HG02571 (cell line): ENCODE data around the gene TEX12.
"Not testable (repeated sequence)": the region's sequence is repeated elsewhere in the genome, so short reads cannot be mapped to it uniquely, and the experiment has no call there.

Experiments
- ATAC-seq: cut with Tn5 transposase; IDR thresholded peaks from one replicate; pipeline ENCODE4 v1.9.1; 2021; ENCODE audit warnings: mild to moderate bottlenecking, moderate library complexity; ENCODE audit not compliant: unreplicated experiment

Gene TEX12

GRCh38 chr11:112167145-112167544 is at the start of gene TEX12:
Gene TEX12 (plus strand): TSS chr11:112167372. CDS start chr11:112169269, 1,897 bp downstream.
- ATAC-seq: no peak

GRCh38 chr11:112118176-112118575 is 49.0 kb upstream of the TEX12 start:
- ATAC-seq: no peak

- ATAC-seq: no peak
Measured at GRCh38 chr11:112121981-112122615, 45.1 kb upstream of the TEX12 start.

GRCh38 chr11:112123129-112123528 is 44.0 kb upstream of the TEX12 start:
- ATAC-seq: no peak

- no peak for ATAC-seq
Measured at GRCh38 chr11:112127056-112127455, 40.1 kb upstream of the TEX12 start.

- ATAC-seq: no peak
Measured at GRCh38 chr11:112128483-112129121, 38.6 kb upstream of the TEX12 start.

GRCh38 chr11:112129656-112130055 is 37.5 kb upstream of the TEX12 start:
- ATAC-seq: no peak

- no peak for ATAC-seq
Measured at GRCh38 chr11:112132737-112133136, 34.4 kb upstream of the TEX12 start.

GRCh38 chr11:112134473-112134872 is 32.7 kb upstream of the TEX12 start:
- ATAC-seq: no peak

GRCh38 chr11:112143597-112143996 is 23.6 kb upstream of the TEX12 start:
- ATAC-seq: no peak

GRCh38 chr11:112150517-112150916 is 16.7 kb upstream of the TEX12 start:
- ATAC-seq: no peak

- no peak for ATAC-seq
Measured at GRCh38 chr11:112156153-112156955, 10.8 kb upstream of the TEX12 start.

- ATAC-seq: no peak
Measured at GRCh38 chr11:112156956-112157766, 10.0 kb upstream of the TEX12 start.

GRCh38 chr11:112159098-112160065 is 7.8 kb upstream of the TEX12 start:
- ATAC-seq: no peak

GRCh38 chr11:112160091-112160848 is 6.9 kb upstream of the TEX12 start:
- no peak for ATAC-seq

- no peak for ATAC-seq
Measured at GRCh38 chr11:112161012-112161411, 6.2 kb upstream of the TEX12 start.

- not testable (repeated sequence) for ATAC-seq
Measured at GRCh38 chr11:112162200-112162599, 5.0 kb upstream of the TEX12 start.

- ATAC-seq: no peak
Measured at GRCh38 chr11:112162761-112163546, 4.2 kb upstream of the TEX12 start.
